ENCODE data around the gene ZNF878. TPM values are rescaled to one million over a fixed set of nuclear protein-coding genes. Genes with fewer than 3 reads are reported as not detected.

Gene ZNF878
- total RNA-seq, 1 experiment from 2014 or later: 2.1 TPM

DNA sequence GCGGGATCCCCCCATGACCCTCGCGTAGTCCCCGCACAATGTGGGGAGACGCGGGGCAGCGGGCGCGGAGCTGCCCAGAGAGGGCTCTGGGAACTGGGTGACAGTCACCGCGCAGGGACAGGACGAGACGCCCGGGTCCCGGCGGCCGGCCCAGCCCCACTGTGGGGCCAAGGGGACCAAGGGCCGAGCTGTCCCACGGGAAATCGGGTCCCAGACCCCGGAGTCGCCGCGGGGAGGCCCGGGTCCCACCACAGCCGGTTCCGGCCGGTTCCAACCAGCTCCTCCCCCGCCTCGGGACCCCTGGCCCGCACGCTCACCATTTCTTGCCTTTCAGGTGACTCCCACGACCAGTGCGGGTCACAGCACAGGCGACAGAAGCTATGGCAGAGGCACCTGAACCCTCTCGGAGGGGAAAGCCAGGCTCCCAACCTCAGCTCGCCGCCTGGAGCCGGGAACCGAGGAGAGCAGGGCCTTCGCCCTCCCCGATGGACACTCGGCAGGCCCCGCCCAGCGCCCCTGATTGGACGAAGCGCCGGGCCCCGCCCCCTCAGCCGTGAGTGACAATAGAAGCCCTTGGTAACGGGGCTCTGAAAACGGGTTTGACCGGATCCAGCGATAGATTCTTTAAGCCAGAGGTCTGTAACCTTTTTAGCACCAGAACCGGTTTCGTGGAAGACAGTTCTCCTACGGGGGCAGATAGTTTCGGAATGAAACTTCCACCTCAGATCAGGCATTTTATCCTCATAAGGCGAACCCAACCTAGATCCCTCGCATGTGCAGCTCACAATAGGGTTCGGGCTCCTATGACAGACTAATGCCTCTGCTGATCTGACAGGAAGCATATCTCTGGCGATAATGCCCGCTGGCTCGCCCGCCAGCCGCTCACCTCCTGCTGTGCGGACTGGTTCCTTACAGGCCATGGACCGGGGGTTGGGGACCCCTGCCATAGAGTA is 17.3 kb downstream of the ZNF878 start, which contains the start of gene ZNF433:
ZNF433 (minus strand) TSS at position 460 of the 953 bp plus-strand sequence; CDS start at position 320, 140 bp downstream.
- POLR2A ChIA-PET: interaction anchor here (0.7 kb wide), 1 partner anchor 31 kb away, joined by 3 read pairs; no protein-coding TSS in a partner anchor
- Histone ChIP-seq H3K36me3 (ENCODE audit: control insufficient read depth, insufficient read depth, low read length) (no peaks in the 10 kb centered on the region), H3K9me3 (ENCODE audit: control insufficient read depth, insufficient read depth, low read depth, low read length) (no peaks in the 10 kb centered on the region), H3K27me3 (ENCODE audit: control insufficient read depth, insufficient read depth, low read length) (no peaks in the 10 kb centered on the region), H3K4me1 (ENCODE audit: control insufficient read depth, insufficient read depth, low read length) (peaks cover 4% of the 10 kb centered on the region; the same call in 1 of the 2 replicates), H3K4me3 (ENCODE audit: low read depth in 2 of 2, low read length in 2 of 2) (peak within 1 kb of the TSS; percentile 69 to 70), H3K27ac (ENCODE audit: low read length) (peak within 1 kb of the TSS; percentile 84)
- ATAC-seq (peak; percentile 100), DNase-seq (ENCODE audit: low read depth, low spot score) (no peak)
- BruUV-seq (replicated peaks): no TSS peak
- CTCF ChIA-PET: interaction anchor here (0.5 to 1.0 kb wide), 3 partner anchors 105 to 238 kb away, joined by 3 read pairs; partner anchors contain the start of gene ZNF20
- in situ Hi-C loops (cut with HindIII; ENCODE audit: low pct_unique_long_range_greater_than_20kb, low sequenced_read_pairs): no loop called here
- intact Hi-C loops (cut with micrococcal nuclease; ENCODE audit: unreplicated experiment): no loop called here
- TF ChIP-seq, protein P1, sequence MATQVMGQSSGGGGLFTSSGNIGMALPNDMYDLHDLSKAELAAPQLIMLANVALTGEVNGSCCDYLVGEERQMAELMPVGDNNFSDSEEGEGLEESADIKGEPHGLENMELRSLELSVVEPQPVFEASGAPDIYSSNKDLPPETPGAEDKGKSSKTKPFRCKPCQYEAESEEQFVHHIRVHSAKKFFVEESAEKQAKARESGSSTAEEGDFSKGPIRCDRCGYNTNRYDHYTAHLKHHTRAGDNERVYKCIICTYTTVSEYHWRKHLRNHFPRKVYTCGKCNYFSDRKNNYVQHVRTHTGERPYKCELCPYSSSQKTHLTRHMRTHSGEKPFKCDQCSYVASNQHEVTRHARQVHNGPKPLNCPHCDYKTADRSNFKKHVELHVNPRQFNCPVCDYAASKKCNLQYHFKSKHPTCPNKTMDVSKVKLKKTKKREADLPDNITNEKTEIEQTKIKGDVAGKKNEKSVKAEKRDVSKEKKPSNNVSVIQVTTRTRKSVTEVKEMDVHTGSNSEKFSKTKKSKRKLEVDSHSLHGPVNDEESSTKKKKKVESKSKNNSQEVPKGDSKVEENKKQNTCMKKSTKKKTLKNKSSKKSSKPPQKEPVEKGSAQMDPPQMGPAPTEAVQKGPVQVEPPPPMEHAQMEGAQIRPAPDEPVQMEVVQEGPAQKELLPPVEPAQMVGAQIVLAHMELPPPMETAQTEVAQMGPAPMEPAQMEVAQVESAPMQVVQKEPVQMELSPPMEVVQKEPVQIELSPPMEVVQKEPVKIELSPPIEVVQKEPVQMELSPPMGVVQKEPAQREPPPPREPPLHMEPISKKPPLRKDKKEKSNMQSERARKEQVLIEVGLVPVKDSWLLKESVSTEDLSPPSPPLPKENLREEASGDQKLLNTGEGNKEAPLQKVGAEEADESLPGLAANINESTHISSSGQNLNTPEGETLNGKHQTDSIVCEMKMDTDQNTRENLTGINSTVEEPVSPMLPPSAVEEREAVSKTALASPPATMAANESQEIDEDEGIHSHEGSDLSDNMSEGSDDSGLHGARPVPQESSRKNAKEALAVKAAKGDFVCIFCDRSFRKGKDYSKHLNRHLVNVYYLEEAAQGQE (IDR thresholded peaks at IDR 0.05; ENCODE audit: insufficient read depth in 1 of 2, low read depth in 2 of 2, low read length in 1 of 2): no peak
- TF ChIP-seq POLR2AphosphoS5 (IDR thresholded peaks at IDR 0.05; ENCODE audit: low read depth, low read length): peak; percentile 80
- no peak for TF ChIP-seq SIN3A (IDR thresholded peaks at IDR 0.05; ENCODE audit: borderline replicate concordance, insufficient read depth, low read depth, low read length)

DNA sequence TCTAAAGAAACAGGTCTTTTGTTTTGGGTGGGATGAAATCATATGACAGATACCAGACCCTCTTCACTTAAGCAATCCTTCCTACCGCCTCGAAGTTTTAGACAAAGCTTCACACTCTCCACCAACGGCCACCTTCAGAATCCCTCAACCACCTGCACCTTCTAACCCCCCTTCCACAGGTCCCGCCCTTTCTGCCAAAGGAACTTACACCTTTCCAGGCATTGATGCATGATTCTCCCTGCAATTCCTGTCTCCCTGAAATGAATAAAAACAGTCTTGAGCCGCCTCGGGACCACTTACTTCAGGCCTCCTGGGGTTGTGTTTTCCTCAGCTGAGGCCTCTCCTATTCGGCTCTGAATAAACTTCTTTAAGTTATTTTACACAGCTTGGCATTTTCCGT is 18.1 kb downstream of the ZNF878 start:
- intact Hi-C loops (cut with micrococcal nuclease; ENCODE audit: unreplicated experiment): no loop called here
- no peaks in the 10 kb centered on the region for H3K9me3 ChIP-seq (ENCODE audit: control insufficient read depth, insufficient read depth, low read depth, low read length)
- peaks cover 4% of the 10 kb centered on the region; the same call in 1 of the 2 replicates for H3K4me1 ChIP-seq (ENCODE audit: control insufficient read depth, insufficient read depth, low read length)
- ATAC-seq (no peak), DNase-seq (ENCODE audit: low read depth, low spot score) (no peak)
- H3K27me3 ChIP-seq (ENCODE audit: control insufficient read depth, insufficient read depth, low read length): no peaks in the 10 kb centered on the region
- H3K4me3 ChIP-seq (ENCODE audit: low read depth in 2 of 2, low read length in 2 of 2): peak overlapping the region; percentile 69 to 70
- in situ Hi-C loops (cut with HindIII; ENCODE audit: low pct_unique_long_range_greater_than_20kb, low sequenced_read_pairs): no loop called here
- no TSS peak for BruUV-seq (replicated peaks)
- TF ChIP-seq, protein P2, sequence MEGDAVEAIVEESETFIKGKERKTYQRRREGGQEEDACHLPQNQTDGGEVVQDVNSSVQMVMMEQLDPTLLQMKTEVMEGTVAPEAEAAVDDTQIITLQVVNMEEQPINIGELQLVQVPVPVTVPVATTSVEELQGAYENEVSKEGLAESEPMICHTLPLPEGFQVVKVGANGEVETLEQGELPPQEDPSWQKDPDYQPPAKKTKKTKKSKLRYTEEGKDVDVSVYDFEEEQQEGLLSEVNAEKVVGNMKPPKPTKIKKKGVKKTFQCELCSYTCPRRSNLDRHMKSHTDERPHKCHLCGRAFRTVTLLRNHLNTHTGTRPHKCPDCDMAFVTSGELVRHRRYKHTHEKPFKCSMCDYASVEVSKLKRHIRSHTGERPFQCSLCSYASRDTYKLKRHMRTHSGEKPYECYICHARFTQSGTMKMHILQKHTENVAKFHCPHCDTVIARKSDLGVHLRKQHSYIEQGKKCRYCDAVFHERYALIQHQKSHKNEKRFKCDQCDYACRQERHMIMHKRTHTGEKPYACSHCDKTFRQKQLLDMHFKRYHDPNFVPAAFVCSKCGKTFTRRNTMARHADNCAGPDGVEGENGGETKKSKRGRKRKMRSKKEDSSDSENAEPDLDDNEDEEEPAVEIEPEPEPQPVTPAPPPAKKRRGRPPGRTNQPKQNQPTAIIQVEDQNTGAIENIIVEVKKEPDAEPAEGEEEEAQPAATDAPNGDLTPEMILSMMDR (IDR thresholded peaks at IDR 0.05): no peak
- no peak for TF ChIP-seq TCF7L2 (IDR thresholded peaks at IDR 0.05; ENCODE audit: low read depth, low read length)
- no peaks in the 10 kb centered on the region for H3K36me3 ChIP-seq (ENCODE audit: control insufficient read depth, insufficient read depth, low read length)
- ChIA-PET POLR2A (no interaction called here), CTCF (interaction anchor here (0.9 to 1.0 kb wide), 2 partner anchors 106 to 237 kb away, joined by 3 read pairs; partner anchors contain the start of gene ZNF20)
- peak overlapping the region; percentile 84 for H3K27ac ChIP-seq (ENCODE audit: low read length)
